SH-SY5Y (cell line): ENCODE measurements around the gene INPP5B.

ENCODE experiments used
- GATA2 ChIP-seq: IDR thresholded peaks from 2 replicates; pipeline ENCODE4 v1.6.1; 2011; ENCODE audit warnings: mild to moderate bottlenecking, low read depth, low read length
- GATA3 ChIP-seq: IDR thresholded peaks from 2 replicates; pipeline ENCODE4 v1.6.1; 2011; ENCODE audit warnings: low read depth, mild to moderate bottlenecking, low read length, moderate library complexity

The INPP5B gene

DNA sequence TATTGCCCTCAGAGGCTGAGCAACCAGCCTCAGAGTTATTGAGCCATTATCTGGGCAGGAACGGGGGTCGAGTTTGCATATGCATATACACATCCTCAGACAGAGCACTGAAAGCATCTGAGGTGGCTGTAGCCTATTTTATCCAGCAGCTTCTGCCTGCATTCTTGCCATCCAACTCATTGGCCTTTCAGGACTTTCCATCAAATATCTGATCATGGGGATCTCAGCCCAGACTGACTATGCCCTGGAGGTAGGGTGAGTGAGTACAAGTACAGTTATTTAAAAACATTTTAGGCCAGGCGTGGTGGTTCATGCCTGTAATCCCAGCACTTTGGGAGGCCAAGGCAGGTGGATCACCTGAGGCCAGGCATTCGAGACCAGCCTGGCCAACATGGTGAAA lies 85.7 kb downstream of the INPP5B start:
- TF ChIP-seq GATA3 (no peak), GATA2 (no peak)

DNA sequence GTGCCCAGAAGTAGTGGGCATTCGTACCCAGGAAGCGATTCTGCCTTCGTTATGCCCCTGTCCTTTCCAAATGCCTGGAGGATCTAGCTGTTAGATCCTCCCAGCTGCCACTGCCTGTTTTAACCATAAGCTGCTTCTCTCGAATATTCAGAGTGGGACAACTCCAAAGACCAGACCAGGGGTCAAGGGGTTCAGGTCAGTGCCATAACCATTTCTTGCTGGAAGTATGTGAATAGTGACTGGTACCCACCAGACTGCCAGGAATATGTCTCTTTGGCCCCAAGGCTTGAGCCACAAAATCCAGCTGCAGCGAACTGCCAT lies 86.5 kb downstream of the INPP5B start:
- no peak for TF ChIP-seq GATA3
- TF ChIP-seq GATA2, result no peak

DNA sequence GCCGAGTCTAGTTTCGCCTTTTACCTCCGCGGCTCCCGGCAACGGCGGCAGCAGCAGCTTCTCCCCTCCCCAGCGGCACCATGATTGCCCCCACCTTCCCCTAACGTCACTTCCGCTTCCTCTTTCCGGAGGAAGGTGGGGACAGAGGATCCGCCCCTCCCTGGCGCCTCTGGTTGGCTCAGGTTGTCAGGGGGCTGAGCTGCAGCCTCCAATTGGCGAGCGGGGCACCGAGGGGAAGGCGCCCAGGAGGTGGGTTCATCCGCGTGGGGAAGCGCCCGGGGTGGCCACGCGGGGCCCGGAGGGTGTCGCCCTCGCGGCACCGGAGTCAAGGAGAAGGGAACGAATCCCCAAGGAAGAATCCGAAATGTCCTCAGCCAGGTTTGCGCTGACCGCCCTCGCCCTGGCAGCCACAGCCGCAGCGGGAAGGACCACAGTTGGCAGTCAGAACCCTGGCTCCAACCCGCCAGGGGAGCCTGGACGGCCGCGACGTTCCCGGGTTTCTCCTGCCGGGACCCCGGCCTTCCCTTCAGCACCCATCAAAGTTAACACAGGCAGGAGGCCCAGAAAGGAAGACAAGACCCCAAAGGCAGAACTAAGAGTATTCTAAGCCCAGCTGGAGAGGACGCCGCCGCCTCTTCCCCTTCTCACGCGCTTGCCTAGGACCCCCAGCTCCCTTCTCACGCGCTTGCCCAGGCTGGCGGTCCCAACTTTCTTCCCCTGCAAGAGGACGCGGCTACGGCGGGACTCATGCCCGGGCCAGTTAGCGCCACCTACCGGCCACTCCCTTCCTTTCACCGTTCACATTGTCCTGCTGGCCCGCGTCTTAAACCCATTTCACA lies 87.1 kb downstream of the INPP5B start, which contains the start of gene MTF1:
Gene MTF1, minus strand, starts transcription at position 86 of the 839 bp plus-strand sequence. CDS start 1,934 bp downstream, outside the sequence.
- TF ChIP-seq GATA2, result no peak
- no peak for TF ChIP-seq GATA3

DNA sequence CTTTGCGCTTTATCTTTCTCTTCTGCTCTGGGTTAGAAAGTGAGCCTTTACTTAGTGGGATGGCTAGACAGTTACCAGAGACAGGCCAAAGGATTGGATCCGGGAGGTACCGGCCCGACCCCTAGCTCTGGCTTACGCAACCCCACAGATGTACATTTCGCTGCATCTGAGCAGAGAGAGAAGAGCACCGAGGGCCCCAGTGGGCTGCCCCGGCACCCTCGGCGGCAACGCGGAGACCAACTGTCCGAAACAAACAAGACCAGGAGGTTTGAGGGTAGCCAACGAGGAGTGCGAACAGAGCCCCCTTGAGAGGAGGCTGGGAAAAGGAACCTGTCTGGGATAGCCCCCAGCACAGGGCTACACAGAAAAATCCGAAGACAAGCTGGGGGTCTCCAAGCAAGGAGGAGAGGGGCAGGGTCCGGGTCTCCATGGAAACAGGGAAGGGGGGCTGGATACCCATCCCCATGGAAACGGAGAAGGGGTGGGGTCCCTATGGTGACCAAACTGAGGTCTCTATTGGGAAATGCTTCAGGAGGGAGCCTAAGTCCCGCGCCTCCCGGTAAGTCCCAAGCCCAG lies 87.8 kb downstream of the INPP5B start:
- TF ChIP-seq GATA3 (no peak), GATA2 (no peak)

DNA sequence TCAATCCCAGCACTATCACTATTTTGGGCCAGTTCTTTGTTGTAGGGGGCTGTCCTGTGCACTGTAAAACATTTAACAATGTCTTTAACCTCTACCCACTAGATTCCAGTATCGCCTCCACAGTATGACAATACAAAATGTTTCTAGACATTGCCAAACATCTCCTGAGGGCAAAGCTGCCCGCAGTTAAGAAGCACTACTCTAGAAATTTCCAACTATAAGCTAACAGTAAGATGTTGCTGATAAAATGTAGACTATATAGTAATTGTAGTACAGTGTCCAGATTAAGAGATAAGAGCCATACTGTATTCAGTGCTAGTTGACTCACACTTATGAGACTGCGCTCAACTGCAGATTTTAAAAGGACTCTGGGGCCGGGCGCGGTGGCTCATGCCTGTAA lies 92.4 kb downstream of the INPP5B start:
- no peak for TF ChIP-seq GATA2

DNA sequence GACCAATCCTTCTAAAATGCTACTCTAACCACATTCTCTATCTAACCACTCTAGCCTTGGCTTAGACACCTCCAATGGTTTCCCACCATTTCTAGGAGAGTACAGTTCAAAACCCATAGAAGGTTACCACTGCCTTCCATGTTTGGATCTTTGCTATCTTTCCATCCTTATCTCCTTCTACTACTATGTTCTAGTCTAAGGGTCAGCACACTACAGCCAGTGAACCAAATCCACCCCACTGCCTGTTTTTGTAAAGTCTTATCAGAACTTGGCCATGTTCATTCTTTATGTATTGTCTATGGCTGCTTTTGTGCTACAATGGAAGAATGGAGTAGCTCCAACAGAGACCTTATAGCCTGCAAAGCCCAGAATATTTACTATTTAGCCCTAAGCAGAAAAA lies 93.7 kb downstream of the INPP5B start:
- no peak for TF ChIP-seq GATA2
- TF ChIP-seq GATA3, result no peak

DNA sequence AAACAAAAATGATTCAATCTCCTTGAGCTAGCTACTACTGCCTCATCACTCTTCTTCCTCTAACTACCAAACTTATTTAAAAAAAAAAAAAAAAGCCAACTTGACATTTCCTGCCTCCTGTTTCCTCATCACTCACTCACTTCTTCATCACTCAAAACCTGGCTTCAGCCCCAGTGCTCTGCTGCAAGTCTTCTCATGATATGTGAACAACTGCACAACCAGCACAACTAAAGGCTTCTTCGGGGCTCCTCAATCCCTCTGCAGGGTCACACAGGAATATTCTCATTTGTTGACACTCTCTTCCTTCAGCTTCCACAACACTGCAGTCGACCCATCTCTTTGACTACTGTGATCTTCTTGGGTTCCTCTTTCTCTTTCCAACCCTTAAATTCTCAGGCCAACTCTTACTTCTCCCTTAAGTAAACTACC lies 95.1 kb downstream of the INPP5B start:
- TF ChIP-seq GATA3 (no peak), GATA2 (no peak)

DNA sequence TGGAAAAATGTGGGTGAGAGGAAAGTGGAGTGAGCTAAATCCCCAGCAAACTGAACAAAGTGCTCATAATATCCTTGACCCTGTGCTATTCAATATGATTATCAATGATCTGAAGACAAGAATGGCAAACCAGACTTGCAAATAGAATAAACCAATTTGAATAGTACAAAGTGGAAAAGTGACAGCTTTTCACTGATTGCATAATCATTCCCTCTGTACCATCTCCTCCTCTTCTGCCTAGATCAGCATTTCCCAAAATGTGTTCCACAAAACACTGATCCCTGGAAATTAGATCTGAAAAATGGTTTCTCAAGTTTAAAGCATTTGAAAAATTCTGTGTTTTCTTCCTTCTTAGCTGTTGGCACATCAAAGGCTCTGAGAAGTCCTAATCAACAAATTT lies 95.6 kb downstream of the INPP5B start:
- TF ChIP-seq GATA3 (no peak), GATA2 (no peak)

DNA sequence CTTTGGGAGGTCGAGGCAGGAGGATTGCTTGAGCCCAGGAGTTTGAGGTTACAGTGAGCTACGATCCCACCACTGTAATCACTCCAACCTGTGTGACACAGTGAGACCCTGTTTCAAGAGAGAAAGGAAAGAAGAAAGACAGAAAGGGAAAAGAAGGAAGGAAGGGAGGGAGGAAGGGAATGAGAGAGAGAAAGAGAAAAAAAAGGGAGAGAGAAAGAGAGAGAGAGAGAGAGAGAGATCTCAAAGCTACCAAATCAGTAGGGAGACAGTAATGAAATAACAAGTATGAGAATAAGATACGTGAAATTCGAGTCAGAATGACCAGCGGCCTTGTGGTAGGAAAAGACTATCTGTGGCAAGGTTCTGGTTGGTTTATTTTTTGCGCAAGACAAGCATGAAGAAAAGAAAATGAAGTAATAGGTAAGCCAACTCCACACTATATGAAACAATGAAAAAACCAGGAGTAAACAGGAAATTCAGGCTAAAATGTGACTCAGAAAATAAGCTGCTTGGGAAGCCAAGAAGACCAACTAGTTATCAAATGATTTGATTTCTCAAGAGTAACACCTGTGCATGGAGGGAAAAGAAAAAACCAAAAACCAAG lies 96.4 kb downstream of the INPP5B start:
- no peak for TF ChIP-seq GATA2
- no peak for TF ChIP-seq GATA3

DNA sequence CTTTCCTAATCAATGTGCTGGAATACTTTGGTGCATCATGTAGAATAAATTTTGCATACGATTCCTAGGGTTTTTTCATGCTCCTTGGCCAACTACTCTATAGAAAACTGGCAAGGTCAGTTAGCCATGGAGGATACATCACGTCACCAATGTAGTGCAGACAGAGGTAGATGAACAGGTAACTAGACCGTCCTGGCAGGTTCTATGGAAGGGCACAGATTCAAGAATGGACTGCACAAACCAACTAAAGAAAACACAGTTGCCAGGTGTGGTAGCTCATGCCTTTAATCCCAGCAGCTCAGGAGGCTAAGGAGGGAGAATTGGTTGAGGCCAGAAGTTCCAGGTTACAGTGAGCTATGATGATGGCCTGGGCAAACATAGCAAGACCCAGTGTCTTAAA lies 97.4 kb downstream of the INPP5B start:
- TF ChIP-seq GATA2 (no peak), GATA3 (no peak)

DNA sequence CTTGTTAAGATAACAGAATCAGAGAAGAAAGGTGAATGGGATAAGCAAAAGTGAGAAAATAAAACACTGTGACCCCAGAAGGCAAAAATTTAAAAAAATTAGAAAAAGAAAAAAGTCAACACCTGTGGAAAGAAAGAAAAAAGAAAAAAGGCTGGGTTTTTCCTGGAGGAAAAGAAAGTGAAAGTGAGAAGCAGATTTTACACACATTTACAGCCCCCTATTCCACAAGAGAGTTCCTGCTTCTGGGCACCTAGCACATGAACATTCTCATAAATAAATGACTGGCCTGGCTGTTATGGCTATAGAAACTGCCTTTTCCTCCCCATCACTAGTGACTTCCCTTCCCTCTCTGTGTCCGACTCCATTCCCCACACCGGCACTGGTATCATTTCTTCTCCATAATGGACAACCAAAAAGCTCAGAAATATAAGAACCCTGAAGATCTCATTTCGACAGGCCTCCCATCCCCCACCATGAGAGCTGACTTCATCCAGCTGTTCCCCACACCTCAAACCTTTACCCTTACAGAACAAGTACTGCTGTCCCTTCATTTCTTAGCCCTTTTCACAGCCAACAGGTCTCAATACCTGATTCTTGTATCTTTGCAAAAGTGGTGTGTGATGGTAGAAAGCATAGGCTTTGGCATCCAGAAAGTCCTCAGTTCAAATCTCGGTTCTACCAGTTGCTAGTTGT lies 100.1 kb downstream of the INPP5B start:
- no peak for TF ChIP-seq GATA2
- no peak for TF ChIP-seq GATA3

DNA sequence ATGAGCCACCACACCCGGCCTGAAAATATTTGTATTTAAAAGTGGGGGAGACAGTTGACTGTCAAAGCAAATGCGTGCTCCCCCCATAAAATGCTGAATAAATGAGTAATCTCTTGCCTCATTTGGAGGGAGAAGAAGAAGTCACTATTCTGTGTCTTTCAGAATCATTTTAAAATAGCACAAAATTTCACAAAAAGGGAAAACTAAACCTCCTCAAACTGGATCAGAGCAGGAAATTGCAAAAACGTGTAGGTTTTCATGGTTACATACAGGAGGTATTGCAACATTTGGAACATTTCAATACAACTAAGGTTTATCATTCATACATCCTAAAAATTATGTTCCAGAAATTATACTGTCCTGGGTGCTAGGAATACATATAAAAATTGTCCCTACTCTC lies 101.1 kb downstream of the INPP5B start:
- TF ChIP-seq GATA2 (no peak), GATA3 (no peak)

DNA sequence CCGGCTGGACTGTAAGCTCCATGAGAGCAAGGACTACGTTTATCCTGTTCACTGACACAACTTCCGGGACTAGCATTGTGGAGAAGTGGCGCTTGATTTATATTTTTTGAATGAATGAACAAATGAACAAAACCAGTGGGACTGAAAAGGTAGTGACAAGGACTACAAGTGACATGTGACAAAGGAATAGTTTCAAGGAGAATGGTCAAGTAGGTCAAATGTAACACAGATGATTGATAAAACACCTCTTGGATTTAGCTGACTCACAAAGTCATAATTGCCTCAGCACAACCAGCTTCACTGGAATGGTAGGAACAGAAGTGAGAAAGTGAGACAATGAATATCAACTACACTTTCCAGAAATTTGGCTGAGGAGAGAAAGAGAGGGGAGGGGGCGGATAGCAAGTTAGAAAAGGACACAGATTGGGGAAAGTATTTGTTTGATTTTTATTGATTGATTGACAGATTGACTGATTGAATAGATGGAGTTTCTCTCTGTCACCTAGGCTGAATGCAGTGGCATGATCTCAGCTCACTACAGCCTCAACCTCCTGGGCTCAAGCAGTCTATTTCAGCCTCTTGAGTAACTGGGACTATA lies 101.7 kb downstream of the INPP5B start:
- TF ChIP-seq GATA3 (no peak), GATA2 (no peak)

DNA sequence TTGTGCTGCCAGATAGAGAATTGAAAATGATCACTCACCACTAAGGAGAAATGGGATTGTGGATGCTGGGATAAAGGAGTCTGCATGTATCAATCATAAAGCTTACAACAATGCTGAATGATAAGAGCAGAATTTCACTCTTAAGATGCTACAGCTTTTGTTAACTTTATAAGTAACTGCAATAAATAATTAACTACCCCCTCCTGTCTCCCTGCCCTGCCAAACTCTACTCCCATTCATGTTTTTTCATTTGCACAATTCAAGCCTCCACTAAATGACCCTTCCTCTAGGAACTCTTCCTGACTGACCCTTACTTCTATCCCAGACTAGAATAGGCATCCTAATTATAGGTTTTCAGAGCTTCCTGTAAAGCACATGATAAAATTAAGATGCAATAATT lies 102.3 kb downstream of the INPP5B start:
- TF ChIP-seq GATA3 (no peak), GATA2 (no peak)
